H1 (cell line): ENCODE results near the gene SHLD3. TPM values are rescaled to one million over a fixed set of nuclear protein-coding genes. Genes with fewer than 3 reads are reported as not detected.

Experiments
- GABPA ChIP-seq: IDR thresholded peaks from 2 replicates; pipeline ENCODE4 v1.6.1; 2011; ENCODE audit warnings: mild to moderate bottlenecking, low read length, moderate library complexity, borderline replicate concordance; ENCODE audit not compliant: insufficient read depth
- KDM4A ChIP-seq: IDR thresholded peaks from one replicate; pipeline ENCODE4 v1.7.1; 2012; ENCODE audit warnings: low read depth, mild to moderate bottlenecking, moderate library complexity, low read length, inconsistent platforms; ENCODE audit not compliant: severe bottlenecking
- polyA plus RNA-seq, 7 experiments: library from polyadenylated mRNA; depleted of rRNA in 3 of 7; stranded (reverse) in 5 of 7; unstranded in 2 of 7; fragments of >200 nt in 5 of 7; fragments of 200-250 nt in 2 of 7; gene quantifications; 1 replicate in 5 of 7; 2 replicates in 1 of 7; 4 replicates in 1 of 7; pipeline versions ENCODE4 v1.2.1 to v1.2.3, GENCODE V29; 2011 to 2013; ENCODE audit warnings: missing spikeins in 2 of 7, mixed read lengths in 2 of 7
- total RNA-seq: library from RNA; stranded (reverse); fragmentation: NEBNext Ultra II Directional; extraction: Animal tissue kit (Norgen Biotek cat#: 25700); gene quantifications from 2 replicates; pipeline ENCODE4 v1.2.1, GENCODE V29; 2021
- TF ChIP-seq, protein P1 (sequence below), 3 experiments: IDR thresholded peaks; 1 replicate in 2 of 3; 2 replicates in 1 of 3; pipeline versions ENCODE4 v1.5.1 to v1.6.1; 2011; ENCODE audit warnings: low read length in 3 of 3, mild to moderate bottlenecking in 3 of 3, inconsistent platforms in 2 of 3, low read depth in 1 of 3, moderate library complexity in 1 of 3; ENCODE audit not compliant: insufficient read depth in 1 of 3; ENCODE audit errors: control extremely low read depth in 1 of 3

SHLD3 gene
- total and polyA plus RNA-seq, 2 of the 8 experiments (the other 6 are each of a cell fraction or from before 2014, with no cell fraction given) = 1.9 to 3.2 TPM

DNA sequence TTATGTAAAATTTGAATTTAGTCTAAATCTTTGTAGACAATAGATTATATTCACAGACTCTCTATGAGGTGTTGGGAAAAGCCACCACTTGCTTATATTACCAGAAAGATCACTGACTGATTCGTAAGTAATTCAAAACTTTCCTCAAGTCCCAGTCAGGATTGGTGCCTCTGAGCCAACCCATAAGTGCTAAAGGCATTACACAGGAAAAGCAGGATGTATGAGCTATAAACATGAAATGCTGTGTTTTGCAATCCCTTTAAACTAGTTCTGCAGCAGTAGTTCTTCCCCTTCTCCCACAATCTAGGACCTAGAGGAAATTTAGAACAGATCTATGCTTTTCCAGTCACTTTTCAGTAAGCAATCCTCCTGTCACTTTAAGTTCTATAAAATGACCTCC, 48.0 kb downstream of the SHLD3 start (continued):
- TF ChIP-seq, protein P1, sequence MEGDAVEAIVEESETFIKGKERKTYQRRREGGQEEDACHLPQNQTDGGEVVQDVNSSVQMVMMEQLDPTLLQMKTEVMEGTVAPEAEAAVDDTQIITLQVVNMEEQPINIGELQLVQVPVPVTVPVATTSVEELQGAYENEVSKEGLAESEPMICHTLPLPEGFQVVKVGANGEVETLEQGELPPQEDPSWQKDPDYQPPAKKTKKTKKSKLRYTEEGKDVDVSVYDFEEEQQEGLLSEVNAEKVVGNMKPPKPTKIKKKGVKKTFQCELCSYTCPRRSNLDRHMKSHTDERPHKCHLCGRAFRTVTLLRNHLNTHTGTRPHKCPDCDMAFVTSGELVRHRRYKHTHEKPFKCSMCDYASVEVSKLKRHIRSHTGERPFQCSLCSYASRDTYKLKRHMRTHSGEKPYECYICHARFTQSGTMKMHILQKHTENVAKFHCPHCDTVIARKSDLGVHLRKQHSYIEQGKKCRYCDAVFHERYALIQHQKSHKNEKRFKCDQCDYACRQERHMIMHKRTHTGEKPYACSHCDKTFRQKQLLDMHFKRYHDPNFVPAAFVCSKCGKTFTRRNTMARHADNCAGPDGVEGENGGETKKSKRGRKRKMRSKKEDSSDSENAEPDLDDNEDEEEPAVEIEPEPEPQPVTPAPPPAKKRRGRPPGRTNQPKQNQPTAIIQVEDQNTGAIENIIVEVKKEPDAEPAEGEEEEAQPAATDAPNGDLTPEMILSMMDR (IDR thresholded peaks at IDR 0.05; ENCODE audit: control extremely low read depth in 1 of 3, insufficient read depth in 1 of 3, low read depth in 1 of 3, low read length in 3 of 3) = no peak
- TF ChIP-seq GABPA (no peak), KDM4A (no peak)
- TF ChIP-seq, all 59 proteins: peak for 0
